HG02588 (cell line): ENCODE results near the gene CNTD1.

Experiments used
- ATAC-seq: cut with Tn5 transposase; IDR thresholded peaks from one replicate; pipeline ENCODE4 v1.9.1; 2021; ENCODE audit warnings: mild to moderate bottlenecking, moderate library complexity; ENCODE audit not compliant: unreplicated experiment

The CNTD1 gene

DNA sequence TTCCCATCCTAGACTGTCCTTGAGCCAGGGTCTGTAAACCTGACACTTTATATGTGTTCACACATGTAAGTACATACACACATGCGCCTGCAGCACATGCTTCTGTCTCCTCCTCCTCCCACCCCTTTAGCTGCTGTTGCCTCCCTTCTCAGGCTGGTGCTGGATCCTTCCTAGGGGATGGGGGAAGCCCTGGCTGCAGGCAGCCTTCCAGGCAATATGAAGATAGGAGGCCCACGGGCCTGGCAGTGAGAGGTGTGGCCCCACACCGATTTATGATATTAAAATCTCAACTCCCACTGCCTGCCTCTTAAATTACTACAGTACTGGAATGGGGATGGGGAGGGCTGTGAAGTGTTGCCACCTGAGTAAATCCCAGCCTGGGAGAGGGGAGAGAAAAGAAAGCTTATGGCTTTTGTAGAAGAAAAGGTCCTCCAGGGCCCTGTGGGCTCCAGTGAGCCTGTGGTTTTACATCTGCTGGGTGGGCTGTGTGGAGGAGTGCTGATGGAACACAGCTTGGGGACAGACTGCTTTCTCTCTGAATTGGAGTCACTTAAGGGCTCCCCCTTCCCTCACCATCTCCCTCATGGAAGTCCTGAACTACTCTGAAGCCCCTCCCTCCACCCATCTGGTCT is 19.2 kb upstream of the CNTD1 start:
- ATAC-seq: no peak

- no peak for ATAC-seq
Observed at GRCh38 chr17:42779936-42780850, 18.5 kb upstream of the CNTD1 start, which contains the start of gene WNK4. WNK4 (plus strand) TSS chr17:42780610; CDS start chr17:42780699, 89 bp downstream.

- ATAC-seq: no peak
Observed at GRCh38 chr17:42780851-42781638, 17.6 kb upstream of the CNTD1 start.

- no peak for ATAC-seq
Observed at GRCh38 chr17:42781639-42782165, 17.0 kb upstream of the CNTD1 start.

DNA sequence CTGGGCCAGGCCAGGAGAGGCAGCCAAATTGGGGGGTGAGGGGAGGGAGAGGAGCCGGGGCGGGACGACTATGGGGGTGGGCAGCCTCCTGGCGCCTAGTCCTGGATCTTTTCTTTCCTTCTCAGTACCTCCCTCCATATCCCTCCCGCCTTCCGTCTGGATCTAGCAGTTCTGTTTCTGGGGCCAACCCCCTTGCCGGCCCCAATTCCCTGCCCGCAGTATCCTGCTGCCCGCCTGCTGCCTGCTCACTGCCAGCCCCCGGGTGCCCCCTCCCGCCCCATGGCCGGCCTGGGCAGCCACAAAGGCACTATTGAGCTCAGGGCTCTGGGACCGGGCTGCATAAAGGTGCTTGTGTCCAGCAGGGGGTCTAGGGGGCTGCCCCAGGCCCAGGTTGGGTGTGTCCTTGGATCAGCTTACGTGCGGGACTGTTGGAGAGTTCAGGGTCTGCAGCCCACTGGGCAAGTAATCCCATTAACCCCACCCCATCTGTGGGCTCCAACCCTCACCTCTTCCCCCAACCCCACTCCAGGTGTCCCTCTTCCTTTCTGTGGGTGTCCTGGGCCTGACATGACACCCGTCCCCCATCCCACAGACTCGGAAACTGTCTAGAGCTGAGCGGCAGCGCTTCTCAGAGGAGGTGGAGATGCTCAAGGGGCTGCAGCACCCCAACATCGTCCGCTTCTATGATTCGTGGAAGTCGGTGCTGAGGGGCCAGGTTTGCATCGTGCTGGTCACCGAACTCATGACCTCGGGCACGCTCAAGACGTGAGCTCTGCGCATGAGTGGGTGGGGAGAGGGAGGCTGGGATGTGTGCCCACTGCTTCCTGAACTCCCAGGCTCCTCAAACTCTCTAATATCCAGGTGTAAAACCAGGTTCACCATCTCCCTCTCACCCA is 16.2 kb upstream of the CNTD1 start:
- no peak for ATAC-seq

DNA sequence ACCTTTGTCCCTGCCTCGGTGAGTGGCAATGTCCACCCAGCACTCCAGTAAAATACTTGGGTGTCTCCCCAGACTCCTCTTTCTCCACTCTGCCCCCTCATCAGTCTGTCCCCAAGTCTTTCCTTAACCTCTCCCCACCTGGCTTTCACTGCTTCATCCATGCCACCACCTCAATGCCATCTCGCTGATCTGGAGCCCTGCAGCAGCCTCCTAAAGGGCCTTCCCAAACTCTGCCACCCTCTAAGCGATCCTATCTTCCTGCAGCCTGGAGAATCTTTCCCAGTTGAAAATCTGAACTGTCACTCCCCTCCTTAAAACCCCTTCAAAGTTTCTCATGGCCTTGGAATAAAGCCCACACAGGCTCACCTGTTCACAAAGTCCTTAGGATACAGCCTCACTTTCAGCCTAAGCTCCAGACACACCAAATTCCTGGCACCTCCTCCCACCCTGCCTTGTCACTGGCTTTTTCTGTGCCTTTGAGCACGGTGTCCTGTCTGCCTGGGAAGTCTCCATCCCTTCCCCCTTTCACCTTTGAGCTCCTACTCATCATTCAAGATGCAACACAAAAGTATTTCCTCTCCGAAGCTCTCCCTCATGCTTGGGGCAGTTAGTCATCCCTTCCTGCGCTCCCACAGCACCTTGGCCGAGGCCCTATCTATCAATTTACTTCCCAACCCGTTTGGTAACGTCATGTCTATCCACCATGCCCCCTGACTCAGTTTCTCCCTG is 15.4 kb upstream of the CNTD1 start:
- no peak for ATAC-seq

GRCh38 chr17:42783791-42784138 is 14.9 kb upstream of the CNTD1 start:
- no peak for ATAC-seq

DNA sequence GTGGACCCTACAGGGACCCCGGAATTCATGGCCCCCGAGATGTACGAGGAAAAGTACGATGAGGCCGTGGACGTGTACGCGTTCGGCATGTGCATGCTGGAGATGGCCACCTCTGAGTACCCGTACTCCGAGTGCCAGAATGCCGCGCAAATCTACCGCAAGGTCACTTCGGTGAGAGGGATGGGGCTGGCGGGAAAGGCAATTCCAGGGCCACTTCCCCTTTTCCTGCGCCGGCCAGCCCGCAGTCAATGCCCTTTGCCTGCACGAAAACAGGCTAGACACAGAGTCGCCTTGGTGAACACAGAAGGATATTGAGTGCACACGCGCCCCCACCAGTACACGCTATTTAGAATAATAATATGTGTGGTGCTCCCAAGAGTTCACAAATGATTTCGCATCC is 14.3 kb upstream of the CNTD1 start:
- no peak for ATAC-seq

DNA sequence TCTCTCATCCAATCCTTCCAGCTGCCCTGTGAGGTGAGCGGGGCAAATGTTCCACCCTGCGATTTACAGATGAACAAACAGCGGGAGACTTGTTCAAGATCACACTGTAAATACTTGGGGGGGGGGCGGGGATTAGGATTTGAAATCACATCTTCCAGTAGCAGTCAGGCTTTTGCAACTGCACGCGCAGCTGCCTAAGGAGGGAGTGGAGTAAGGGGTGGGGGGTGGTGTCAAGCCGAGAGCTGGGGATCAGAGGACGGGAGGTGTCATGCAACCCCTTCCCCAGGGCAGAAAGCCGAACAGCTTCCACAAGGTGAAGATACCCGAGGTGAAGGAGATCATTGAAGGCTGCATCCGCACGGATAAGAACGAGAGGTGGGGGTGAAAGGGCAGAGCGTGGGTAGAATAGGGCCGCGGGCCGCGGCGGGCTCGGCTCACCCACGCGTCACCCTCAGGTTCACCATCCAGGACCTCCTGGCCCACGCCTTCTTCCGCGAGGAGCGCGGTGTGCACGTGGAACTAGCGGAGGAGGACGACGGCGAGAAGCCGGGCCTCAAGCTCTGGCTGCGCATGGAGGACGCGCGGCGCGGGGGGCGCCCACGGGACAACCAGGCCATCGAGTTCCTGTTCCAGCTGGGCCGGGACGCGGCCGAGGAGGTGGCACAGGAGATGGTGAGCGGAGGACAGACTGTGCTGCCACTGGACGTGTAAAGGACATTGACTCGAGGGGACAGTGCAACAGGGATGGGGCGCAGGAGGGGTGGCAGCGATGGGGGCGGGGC is 13.7 kb upstream of the CNTD1 start:
- ATAC-seq: no peak

DNA sequence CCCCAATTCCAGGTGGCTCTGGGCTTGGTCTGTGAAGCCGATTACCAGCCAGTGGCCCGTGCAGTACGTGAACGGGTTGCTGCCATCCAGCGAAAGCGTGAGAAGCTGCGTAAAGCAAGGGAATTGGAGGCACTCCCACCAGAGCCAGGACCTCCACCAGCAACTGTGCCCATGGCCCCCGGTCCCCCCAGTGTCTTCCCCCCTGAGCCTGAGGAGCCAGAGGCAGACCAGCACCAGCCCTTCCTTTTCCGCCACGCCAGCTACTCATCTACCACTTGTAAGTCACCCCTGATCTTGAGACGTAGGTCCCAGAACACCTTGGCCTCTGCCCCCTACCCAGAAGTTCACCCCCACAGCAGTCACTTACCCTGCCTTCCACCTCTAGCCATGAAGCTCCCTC is 11.4 kb upstream of the CNTD1 start:
- no peak for ATAC-seq

- ATAC-seq: no peak
Observed at GRCh38 chr17:42791948-42792347, 6.7 kb upstream of the CNTD1 start.

GRCh38 chr17:42792545-42792944 is 6.1 kb upstream of the CNTD1 start:
- ATAC-seq: no peak

DNA sequence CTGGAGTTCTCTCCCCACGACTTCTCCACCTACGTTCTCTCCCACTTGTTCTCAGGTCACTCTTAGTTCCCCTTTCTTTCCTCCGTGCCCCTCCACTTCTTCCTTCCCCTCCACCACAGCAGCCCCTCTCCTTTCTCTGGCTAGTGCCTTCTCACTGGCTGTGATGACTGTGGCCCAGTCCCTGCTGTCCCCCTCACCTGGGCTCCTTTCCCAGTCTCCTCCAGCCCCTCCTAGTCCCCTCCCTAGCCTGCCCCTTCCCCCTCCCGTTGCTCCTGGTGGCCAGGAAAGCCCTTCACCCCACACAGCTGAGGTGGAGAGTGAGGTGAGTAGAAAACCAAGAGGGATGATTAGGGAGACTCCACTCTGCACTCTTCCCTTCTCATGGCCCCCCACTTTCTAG is 3.6 kb upstream of the CNTD1 start:
- ATAC-seq: no peak

GRCh38 chr17:42795465-42795864 is 3.2 kb upstream of the CNTD1 start:
- ATAC-seq: no peak

DNA sequence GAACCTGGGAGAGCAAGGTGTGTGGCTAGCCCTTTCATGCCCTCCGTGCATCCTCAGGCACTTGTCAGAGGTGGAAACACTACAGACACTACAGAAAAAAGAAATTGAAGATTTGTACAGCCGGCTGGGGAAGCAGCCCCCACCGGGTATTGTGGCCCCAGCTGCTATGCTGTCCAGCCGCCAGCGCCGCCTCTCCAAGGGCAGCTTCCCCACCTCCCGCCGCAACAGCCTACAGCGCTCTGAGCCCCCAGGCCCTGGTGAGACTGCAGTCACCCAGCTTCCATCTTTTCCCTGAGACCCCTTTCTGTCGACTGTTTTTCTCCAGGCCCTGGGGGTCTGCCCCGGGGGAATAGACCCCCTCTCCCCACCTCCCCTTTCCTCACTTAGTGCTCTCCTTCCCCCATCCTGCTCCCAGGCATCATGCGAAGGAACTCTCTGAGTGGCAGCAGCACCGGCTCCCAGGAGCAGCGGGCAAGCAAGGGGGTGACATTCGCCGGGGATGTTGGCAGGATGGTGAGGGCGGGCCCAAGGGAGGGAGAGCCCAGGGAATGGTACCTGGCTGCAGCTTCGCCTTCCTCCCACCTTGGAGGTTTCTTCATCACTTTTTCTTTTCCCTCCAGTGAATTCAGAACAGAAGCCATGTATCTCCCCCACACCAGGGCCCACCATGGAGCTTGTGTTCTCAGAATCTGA is 2.4 kb upstream of the CNTD1 start:
- no peak for ATAC-seq

GRCh38 chr17:42797067-42798007 is 1.3 kb upstream of the CNTD1 start:
- no peak for ATAC-seq

GRCh38 chr17:42798011-42798382 is 664 bp upstream of the CNTD1 start:
- ATAC-seq: no peak
